HCT116 (cell line): ENCODE data around the gene F11. TPM values are rescaled to one million over a fixed set of nuclear protein-coding genes. Genes with fewer than 3 reads are reported as not detected.

Experiments used
- ATAC-seq: fragments of 200-7000 bp; cut with Tn5 transposase; 2 replicates; pipeline ENCODE4 v1.9.1; 2020; ENCODE audit warnings: mild to moderate bottlenecking, moderate library complexity
- BruUV-seq: library from RNA; stranded (reverse); fragments of 400-500 nt; replicated peaks from 2 replicates; lab custom pipeline; 2021; lab: Mats Ljungman, UMichigan
- CTCF ChIA-PET: fragments of 300-600 bp; sonication (Branson Sonifier 250); formaldehyde crosslinking; loops from one replicate; lab custom pipeline; 2021; ENCODE audit warnings: antibody characterized with exemption; lab: Charles Lee
- POLR2A ChIA-PET: fragments of 300-600, 350-600 bp; sonication (Branson Sonifier 250); formaldehyde crosslinking; loops from one replicate; lab custom pipeline; 2021; ENCODE audit warnings: antibody characterized with exemption; lab: Charles Lee
- RAD21 ChIA-PET, 2 experiments: fragments of 300-600 bp; sonication (Branson Sonifier 250); formaldehyde crosslinking; loops; one replicate each; lab custom pipeline; 2023; ENCODE audit warnings: low total read pairs in 2 of 2; ENCODE audit not compliant: uncharacterized antibody in 2 of 2, unreplicated experiment in 2 of 2, low non-redundant PET in 1 of 2; lab: Charles Lee
- DNase-seq: peaks from one replicate; pipeline ENCODE4 v3.0.0-alpha.2; 2010; ENCODE audit warnings: low read depth, low spot score
- H2AFZ ChIP-seq: fragments of 200-600 bp; shearing (Covaris generic), sonication (generic); 2 replicates; pipeline ENCODE4 v1.6.1; 2017; ENCODE audit warnings: low read depth, mixed run types, mixed read lengths, antibody characterized with exemption, low read length; ENCODE audit not compliant: poor library complexity, severe bottlenecking
- H3K27ac ChIP-seq: 2 replicates; pipeline ENCODE4 v1.5.1; 2012; ENCODE audit warnings: low read depth, low read length
- H3K27me3 ChIP-seq: fragments of 200-600 bp; sonication (generic); 2 replicates; pipeline ENCODE4 v1.6.1; 2016; ENCODE audit warnings: mixed run types, low read length, mixed read lengths; ENCODE audit not compliant: insufficient read depth
- H3K36me3 ChIP-seq, 2 experiments: fragments of 200-500 bp in 1 of 2; fragments of 200-600 bp in 1 of 2; sonication (Bioruptor generic) in 1 of 2; sonication (generic) in 1 of 2; 2 replicates each; pipeline versions ENCODE4 v1.5.1 to v1.6.1; 2014 to 2016; ENCODE audit warnings: low read length in 2 of 2, inconsistent platforms in 1 of 2, mixed read lengths in 1 of 2, mixed run types in 1 of 2; ENCODE audit not compliant: insufficient read depth in 2 of 2, control insufficient read depth in 1 of 2
- H3K4me1 ChIP-seq, 2 experiments: fragments of 200-600 bp in 1 of 2; sonication (generic) in 1 of 2; 2 replicates each; pipeline versions ENCODE4 v1.5.1 to v1.6.1; 2012 to 2017; ENCODE audit warnings: low read length in 2 of 2, inconsistent platforms in 1 of 2, mild to moderate bottlenecking in 1 of 2, mixed read lengths in 1 of 2, mixed run types in 1 of 2, moderate library complexity in 1 of 2; ENCODE audit not compliant: insufficient read depth in 2 of 2, control insufficient read depth in 1 of 2
- H3K4me2 ChIP-seq: fragments of 200-600 bp; sonication (generic); 2 replicates; pipeline ENCODE4 v1.6.1; 2017; ENCODE audit warnings: mixed run types, low read length, mixed read lengths
- H3K4me3 ChIP-seq, 2 experiments: fragments of 200-600 bp in 1 of 2; sonication (generic) in 1 of 2; replicated peaks in 1 of 2; 2 replicates each; pipeline ENCODE4 v1.5.1; 2011 to 2016; ENCODE audit warnings: low read length in 2 of 2, control low read depth in 1 of 2, low read depth in 1 of 2, mild to moderate bottlenecking in 1 of 2, mixed read lengths in 1 of 2, mixed run types in 1 of 2
- H3K79me2 ChIP-seq: fragments of 200-600 bp; sonication (generic); 2 replicates; pipeline ENCODE4 v1.6.1; 2017; ENCODE audit warnings: mild to moderate bottlenecking, mixed run types, low read length, moderate library complexity, mixed read lengths; ENCODE audit not compliant: insufficient read depth
- H3K9ac ChIP-seq: fragments of 200-600 bp; sonication (generic); 2 replicates; pipeline ENCODE4 v1.6.1; 2016; ENCODE audit warnings: low read length, mixed read lengths
- H3K9me2 ChIP-seq: fragments of 200-600 bp; sonication (generic), shearing (Covaris generic); 2 replicates; pipeline ENCODE4 v1.6.1; 2017; ENCODE audit warnings: mixed run types, mild to moderate bottlenecking, moderate library complexity; ENCODE audit not compliant: insufficient read depth
- H3K9me3 ChIP-seq, 2 experiments: fragments of 200-500 bp in 1 of 2; fragments of 200-600 bp in 1 of 2; sonication (Bioruptor generic) in 1 of 2; sonication (generic) in 1 of 2; 2 replicates each; pipeline ENCODE4 v1.6.1; 2014 to 2017; ENCODE audit warnings: low read length in 2 of 2, mixed read lengths in 2 of 2, inconsistent platforms in 1 of 2, low read depth in 1 of 2, mild to moderate bottlenecking in 1 of 2, mixed run types in 1 of 2, moderate library complexity in 1 of 2; ENCODE audit not compliant: control insufficient read depth in 1 of 2, insufficient read depth in 1 of 2
- H4K20me1 ChIP-seq: fragments of 200-600 bp; sonication (generic), shearing (Covaris generic); 2 replicates; pipeline ENCODE4 v1.6.1; 2017; ENCODE audit warnings: mixed run types, mild to moderate bottlenecking, moderate library complexity; ENCODE audit not compliant: insufficient read depth
- CBX3 ChIP-seq: IDR thresholded peaks from 2 replicates; pipeline ENCODE4 v1.6.1; 2012; ENCODE audit warnings: low read depth
- EGR1 ChIP-seq: IDR thresholded peaks from 2 replicates; pipeline ENCODE4 v1.6.1; 2012; ENCODE audit warnings: low read depth
- ELF1 ChIP-seq: IDR thresholded peaks from 2 replicates; pipeline ENCODE4 v1.6.1; 2012; ENCODE audit warnings: low read depth, borderline replicate concordance
- EZH2 ChIP-seq: fragments of 200-600 bp; sonication (generic); IDR thresholded peaks from 2 replicates; pipeline ENCODE4 v1.6.1; 2017; ENCODE audit warnings: antibody characterized with exemption, mixed run types
- FOSL1 ChIP-seq: IDR thresholded peaks from 2 replicates; pipeline ENCODE4 v1.6.1; 2012; ENCODE audit warnings: low read depth
- JUND ChIP-seq: IDR thresholded peaks from 2 replicates; pipeline ENCODE4 v1.6.1; 2012
- POLR2A ChIP-seq: IDR thresholded peaks from 2 replicates; pipeline ENCODE4 v1.7.0; 2011; ENCODE audit warnings: borderline replicate concordance; ENCODE audit not compliant: insufficient read depth, insufficient read length; ENCODE audit errors: extremely low read depth
- SIN3A ChIP-seq: IDR thresholded peaks from 2 replicates; pipeline ENCODE4 v1.6.1; 2012; ENCODE audit warnings: low read depth
- SP1 ChIP-seq: IDR thresholded peaks from 2 replicates; pipeline ENCODE4 v1.6.1; 2012; ENCODE audit warnings: low read depth
- SRF ChIP-seq: IDR thresholded peaks from 2 replicates; pipeline ENCODE4 v1.6.1; 2012; ENCODE audit warnings: low read depth
- ZFX ChIP-seq: fragments of 450-650 bp; IDR thresholded peaks from 2 replicates; pipeline ENCODE4 v1.6.1; 2017
- ZNF274 ChIP-seq: fragments of 200-500 bp; sonication (Bioruptor generic); IDR thresholded peaks from 2 replicates; pipeline ENCODE4 v1.6.1; 2014; ENCODE audit warnings: mild to moderate bottlenecking, low read depth, low read length, inconsistent platforms
- intact Hi-C: fragments of 100-400 bp; cut with micrococcal nuclease; formaldehyde crosslinking; loops from 2 replicates; pipeline ENCODE4 v1.10.0; 2022
- total RNA-seq: library from RNA; stranded (reverse); gene quantifications from one replicate; pipeline ENCODE4 v1.2.1, GENCODE V29; 2021; ENCODE audit not compliant: unreplicated experiment
- TF ChIP-seq, protein P1 (sequence below): IDR thresholded peaks from 2 replicates; pipeline ENCODE4 v1.6.1; 2012
- TF ChIP-seq, protein P2 (sequence below): IDR thresholded peaks from 2 replicates; pipeline ENCODE4 v1.6.1; 2012
- TF ChIP-seq, protein P3 (sequence below): IDR thresholded peaks from 2 replicates; pipeline ENCODE4 v1.6.1; 2012; ENCODE audit warnings: low read depth

Gene F11
- total RNA-seq, 1 experiment from 2014 or later = not detected

DNA sequence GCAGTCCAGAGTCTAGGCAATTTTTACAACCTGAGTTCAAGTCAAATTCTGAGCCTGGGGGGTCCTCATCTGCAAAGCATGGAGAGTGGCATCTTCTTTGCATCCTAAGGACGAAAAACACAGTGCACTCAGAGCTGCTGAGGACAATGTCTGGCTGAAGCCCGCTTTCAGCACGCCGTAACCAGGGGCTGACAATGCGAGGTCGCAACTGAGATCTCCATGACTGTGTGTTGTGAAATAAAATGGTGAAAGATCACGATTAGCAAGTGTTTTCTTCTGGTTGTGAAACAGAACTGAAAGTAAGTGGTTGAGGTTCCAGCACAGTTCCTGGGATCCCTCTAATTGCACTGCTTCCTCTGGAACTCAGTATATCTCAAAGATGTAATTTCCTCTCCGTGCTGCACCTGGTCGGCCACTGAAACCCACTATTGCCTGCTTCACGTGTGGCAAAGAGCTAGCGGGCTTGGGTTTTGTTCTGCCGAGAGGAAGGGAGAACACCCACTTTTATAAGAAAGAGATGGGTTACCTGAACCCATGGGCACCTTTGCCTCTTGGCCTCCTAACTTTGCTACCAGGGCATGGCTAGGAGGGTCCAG is 7.7 kb upstream of the F11 start:
- TF ChIP-seq SIN3A (no peak), SP1 (no peak), FOSL1 (no peak), JUND (no peak), ZFX (no peak), SRF (no peak), CBX3 (no peak), EZH2 (no peak), ELF1 (no peak), ZNF274 (no peak), EGR1 (no peak), POLR2A (no peak)
- TF ChIP-seq, protein P1, sequence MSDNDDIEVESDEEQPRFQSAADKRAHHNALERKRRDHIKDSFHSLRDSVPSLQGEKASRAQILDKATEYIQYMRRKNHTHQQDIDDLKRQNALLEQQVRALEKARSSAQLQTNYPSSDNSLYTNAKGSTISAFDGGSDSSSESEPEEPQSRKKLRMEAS = no peak
- TF ChIP-seq, protein P2, sequence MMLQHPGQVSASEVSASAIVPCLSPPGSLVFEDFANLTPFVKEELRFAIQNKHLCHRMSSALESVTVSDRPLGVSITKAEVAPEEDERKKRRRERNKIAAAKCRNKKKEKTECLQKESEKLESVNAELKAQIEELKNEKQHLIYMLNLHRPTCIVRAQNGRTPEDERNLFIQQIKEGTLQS = no peak
- TF ChIP-seq, protein P3, sequence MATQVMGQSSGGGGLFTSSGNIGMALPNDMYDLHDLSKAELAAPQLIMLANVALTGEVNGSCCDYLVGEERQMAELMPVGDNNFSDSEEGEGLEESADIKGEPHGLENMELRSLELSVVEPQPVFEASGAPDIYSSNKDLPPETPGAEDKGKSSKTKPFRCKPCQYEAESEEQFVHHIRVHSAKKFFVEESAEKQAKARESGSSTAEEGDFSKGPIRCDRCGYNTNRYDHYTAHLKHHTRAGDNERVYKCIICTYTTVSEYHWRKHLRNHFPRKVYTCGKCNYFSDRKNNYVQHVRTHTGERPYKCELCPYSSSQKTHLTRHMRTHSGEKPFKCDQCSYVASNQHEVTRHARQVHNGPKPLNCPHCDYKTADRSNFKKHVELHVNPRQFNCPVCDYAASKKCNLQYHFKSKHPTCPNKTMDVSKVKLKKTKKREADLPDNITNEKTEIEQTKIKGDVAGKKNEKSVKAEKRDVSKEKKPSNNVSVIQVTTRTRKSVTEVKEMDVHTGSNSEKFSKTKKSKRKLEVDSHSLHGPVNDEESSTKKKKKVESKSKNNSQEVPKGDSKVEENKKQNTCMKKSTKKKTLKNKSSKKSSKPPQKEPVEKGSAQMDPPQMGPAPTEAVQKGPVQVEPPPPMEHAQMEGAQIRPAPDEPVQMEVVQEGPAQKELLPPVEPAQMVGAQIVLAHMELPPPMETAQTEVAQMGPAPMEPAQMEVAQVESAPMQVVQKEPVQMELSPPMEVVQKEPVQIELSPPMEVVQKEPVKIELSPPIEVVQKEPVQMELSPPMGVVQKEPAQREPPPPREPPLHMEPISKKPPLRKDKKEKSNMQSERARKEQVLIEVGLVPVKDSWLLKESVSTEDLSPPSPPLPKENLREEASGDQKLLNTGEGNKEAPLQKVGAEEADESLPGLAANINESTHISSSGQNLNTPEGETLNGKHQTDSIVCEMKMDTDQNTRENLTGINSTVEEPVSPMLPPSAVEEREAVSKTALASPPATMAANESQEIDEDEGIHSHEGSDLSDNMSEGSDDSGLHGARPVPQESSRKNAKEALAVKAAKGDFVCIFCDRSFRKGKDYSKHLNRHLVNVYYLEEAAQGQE = no peak
- intact Hi-C loops = no loop called here
- Histone ChIP-seq H3K27ac (no peak overlapping the region), H3K9me3 (no peaks in the 10 kb centered on the region), H3K9me2 (no peaks in the 10 kb centered on the region), H3K27me3 (no peaks in the 10 kb centered on the region), H4K20me1 (no peaks in the 10 kb centered on the region), H3K4me1 (peaks cover 0 to 4% of the 10 kb centered on the region in 2 experiments; a peak in 1 of 4 replicates), H3K36me3 (no peaks in the 10 kb centered on the region), H3K79me2 (no peaks in the 10 kb centered on the region), H3K4me3 (no peak overlapping the region), H3K4me2 (no peak overlapping the region), H2AFZ (no peak overlapping the region), H3K9ac (no peak overlapping the region)
- DNase-seq = no peak
- RAD21 ChIA-PET = no interaction called here
- no TSS peak for BruUV-seq
- CTCF ChIA-PET = no interaction called here
- ATAC-seq = no peak
- POLR2A ChIA-PET = no interaction called here
